ENCODE results near the gene PTPN4.
"Not testable (repeated sequence)": the region's sequence is repeated elsewhere in the genome, so short reads cannot be mapped to it uniquely, and the experiment has no call there.

The PTPN4 gene

DNA sequence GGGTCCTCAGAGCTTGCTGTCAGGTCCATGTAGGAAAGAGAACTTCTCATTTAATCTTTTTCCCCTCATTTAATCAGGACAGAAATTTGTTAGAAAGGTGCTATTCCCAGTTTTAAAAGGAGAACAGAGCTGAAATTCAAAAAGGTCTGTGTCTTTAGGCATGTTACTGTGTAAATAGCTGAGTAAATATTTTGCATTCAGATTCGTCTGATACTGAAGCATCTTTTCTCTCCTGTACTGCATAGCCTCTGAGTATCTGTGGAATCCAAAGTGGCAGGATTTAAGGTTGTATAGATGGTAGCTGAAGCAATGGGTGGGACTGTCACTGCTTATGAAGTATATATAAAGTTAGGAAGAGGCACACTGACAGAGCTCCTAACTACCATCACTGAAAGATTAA is 9.0 kb downstream of the PTPN4 start:
- DNase-seq = no peak

DNA sequence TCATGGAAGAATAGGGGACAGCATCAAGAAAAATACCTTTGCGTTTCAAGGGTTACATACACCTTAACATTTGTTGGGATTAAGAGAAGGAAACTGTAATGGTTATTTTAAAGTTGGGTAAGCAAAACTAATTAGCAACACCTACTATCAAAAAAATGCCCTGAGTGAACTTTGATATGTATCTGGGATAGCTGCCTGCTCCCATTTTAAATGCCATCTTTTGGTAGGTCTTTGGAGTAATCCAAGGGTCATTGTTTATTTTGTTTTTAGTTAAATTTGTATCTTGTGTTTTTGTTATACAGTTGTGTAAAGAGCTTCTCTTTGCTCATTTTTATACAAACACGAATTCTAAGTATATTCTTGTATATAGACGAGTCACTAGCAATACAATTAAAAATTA is 9.9 kb downstream of the PTPN4 start:
- DNase-seq = no peak

DNA sequence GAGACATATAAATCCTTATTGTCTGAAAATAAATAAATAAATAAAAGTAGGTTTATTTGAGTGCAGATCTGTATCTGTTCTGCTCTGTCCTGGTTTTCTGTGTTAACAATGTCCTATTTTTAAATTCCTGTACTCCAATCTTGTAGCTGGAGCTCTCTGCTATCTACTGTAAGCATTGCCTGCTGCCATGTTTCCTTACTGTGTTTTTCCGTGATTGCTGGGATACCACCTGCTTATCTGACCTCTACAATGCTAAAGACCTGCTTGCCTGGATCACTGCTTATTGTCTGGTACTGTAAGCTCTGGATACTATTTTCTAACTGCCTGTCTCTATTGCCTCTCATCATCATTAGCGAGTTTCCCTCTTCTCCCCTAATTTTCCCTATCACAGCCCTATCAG is 11.6 kb downstream of the PTPN4 start:
- no peak for DNase-seq

GRCh38 chr2:119772128-119772527 is 12.4 kb downstream of the PTPN4 start:
- no peak for DNase-seq

DNA sequence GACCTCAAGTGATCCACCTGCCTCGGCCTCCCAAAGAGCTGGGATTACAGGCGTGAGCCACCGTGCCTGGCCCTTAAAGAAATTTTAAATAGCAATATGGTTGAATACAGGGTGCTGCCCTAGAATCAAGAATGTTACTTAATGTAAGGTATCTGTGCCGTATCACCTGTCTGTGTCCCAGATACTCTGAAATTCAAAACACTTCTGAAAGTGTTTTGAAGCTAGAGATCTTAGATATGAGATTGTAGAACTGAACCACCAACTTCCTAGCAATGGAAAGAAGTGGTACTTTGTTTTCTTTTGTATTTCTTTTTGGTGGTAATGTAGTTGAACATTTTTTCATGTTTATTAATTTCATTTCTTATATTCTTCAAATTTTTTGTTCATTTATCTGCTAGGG is 13.0 kb downstream of the PTPN4 start:
- no peak for DNase-seq

GRCh38 chr2:119774026-119774425 is 14.3 kb downstream of the PTPN4 start:
- DNase-seq = no peak

GRCh38 chr2:119775102-119775501 is 15.4 kb downstream of the PTPN4 start:
- no peak for DNase-seq

DNA sequence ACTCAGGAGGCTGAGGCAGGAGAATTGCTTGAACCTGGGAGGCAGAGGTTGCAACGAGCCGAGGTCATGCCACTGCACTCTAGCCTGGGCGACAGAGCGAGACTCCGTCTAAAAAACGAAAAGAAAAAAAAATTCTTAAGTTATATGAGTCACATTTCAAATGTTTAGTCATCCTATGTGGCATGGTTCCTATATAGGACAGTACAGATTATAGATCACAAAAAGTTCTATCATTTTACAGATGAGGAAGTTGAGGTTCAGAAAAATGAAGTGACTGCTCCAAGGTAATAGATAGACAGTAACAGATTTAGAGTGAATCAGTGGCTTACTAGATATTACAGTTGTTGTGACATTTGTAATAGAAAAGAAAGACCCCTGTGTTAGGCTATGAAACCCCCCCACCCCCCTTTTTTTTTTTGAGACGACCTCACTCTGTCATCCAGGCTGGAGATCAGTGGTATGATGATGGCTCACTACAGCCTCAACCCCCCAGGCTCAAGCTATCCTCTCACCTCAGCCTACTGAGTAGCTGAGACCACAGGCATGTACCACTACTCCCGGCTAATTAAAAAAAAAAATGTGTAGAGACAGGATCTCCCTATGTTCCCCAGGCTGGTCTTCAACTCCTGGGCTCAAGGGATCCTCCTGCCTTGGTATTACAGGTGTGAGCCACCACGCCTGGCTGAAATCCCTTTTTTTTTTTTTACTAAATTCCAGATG is 22.7 kb downstream of the PTPN4 start:
- DNase-seq = no peak

- no peak for DNase-seq
Observed at GRCh38 chr2:119784876-119785275, 25.2 kb downstream of the PTPN4 start.

GRCh38 chr2:119786295-119786694 is 26.6 kb downstream of the PTPN4 start:
- no peak for DNase-seq

- no peak for DNase-seq
Observed at GRCh38 chr2:119788752-119789151, 29.0 kb downstream of the PTPN4 start.

GRCh38 chr2:119790466-119790865 is 30.7 kb downstream of the PTPN4 start:
- no peak for DNase-seq

DNA sequence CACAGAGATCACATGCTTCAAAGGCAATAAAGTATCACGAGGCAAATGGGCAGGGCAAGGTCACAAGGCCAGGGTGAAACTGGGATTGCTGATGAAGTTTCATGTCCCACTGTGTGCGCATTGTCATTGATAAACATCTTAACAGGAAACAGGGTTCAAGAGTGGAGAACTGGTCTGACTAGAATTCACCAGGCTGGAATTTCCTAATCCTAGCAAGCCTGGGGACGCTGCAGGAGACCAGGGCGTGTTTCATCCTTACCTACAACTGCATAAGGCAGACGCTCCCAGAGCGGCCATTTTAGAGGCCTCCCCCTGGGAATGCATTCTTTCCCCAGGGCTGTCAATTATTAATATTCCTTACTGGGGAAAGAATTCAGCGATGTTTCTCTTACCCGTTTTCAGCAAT is 33.2 kb downstream of the PTPN4 start:
- DNase-seq = no peak

DNA sequence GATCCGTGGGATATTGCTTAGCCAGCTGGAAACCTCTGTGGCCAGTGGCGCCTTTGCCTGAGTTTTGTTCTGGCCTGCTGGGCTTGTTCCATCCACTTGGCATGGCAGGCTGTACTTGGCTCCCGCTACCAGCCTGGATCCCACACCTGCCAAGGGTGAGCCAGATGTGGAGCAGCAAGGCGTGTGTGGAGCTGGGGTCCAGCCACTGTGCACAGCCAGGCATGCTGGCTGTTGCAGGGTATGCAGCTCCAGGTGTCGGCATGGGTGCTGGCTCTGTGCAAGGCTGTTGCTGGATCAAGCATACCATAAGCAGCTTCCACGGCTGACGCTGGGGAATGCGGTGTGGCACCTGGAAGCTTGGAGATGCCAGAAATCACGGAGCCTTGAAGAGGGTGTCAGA is 34.5 kb downstream of the PTPN4 start:
- no peak for DNase-seq

DNA sequence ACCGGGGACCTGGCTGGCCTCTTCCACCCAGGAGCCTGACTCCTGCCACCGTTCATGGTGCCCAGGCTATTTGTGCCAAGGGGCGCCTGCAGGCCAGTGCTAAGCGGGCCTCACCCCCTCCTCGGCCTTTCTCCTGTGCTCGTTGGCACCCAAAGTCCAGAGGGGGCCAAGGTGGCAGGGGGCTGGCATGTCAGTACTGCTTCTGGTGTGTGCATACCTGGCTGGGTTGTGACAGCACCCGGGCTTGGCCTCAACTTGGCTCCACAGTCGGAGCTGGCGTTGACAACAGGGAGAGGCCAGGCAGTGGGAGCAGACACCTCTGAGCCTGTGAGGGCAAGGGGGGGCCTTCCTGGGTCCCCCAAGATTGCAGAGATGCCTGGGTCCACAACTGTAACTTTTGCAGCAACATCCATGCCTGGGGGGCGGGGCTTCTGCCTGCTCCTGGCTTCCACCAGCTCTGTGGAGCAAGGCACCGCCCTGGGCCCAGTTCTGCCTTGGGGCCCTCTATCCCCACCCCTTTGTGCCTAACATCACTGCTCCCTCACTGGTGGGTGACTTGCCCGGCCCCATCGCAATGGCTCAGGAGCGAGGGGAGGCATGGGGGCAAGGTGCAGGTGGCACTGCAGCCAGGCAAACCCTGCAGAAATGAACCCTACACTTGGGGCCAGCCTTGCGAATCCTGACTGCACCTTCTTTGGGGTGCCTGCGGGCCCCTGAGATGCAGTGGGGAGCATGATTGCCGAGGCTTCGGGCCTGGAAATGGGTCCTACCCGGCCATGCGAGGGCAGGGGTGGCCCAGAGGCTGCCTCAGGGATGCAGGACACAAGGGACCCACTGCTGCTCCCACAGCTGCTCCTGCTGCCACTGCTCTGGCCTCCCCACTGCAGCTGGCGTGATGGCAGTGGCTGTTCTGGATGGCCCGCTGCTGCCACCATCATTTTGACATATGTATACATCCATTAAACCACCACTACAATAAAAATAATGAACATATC is 35.9 kb downstream of the PTPN4 start:
- no peak for DNase-seq

GRCh38 chr2:119800376-119800902 is 40.7 kb downstream of the PTPN4 start:
- no peak for DNase-seq

GRCh38 chr2:119801040-119801439 is 41.3 kb downstream of the PTPN4 start:
- no peak for DNase-seq

DNA sequence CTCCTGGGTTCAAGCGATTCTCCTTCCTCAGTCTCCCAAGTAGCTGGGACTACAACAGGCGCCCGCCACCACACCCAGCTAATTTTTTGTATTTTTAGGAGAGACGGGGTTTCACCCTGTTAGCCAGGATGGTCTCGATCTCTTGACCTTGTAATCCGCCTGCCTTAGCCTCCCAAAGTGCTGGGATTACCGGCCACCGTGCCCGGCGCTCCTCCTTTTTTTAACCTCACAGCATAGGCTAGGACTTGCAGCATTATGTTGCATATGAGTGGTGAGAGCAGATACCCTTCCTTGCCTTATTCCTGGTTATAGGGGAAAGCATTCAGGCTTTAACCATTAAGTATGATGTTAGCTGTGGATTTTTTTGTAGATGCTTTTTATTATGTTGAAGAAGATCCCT is 42.3 kb downstream of the PTPN4 start:
- DNase-seq = not testable (repeated sequence)

- no peak for DNase-seq
Observed at GRCh38 chr2:119803101-119803500, 43.4 kb downstream of the PTPN4 start.

GRCh38 chr2:119804409-119804808 is 44.7 kb downstream of the PTPN4 start:
- DNase-seq = not testable (repeated sequence)

DNA sequence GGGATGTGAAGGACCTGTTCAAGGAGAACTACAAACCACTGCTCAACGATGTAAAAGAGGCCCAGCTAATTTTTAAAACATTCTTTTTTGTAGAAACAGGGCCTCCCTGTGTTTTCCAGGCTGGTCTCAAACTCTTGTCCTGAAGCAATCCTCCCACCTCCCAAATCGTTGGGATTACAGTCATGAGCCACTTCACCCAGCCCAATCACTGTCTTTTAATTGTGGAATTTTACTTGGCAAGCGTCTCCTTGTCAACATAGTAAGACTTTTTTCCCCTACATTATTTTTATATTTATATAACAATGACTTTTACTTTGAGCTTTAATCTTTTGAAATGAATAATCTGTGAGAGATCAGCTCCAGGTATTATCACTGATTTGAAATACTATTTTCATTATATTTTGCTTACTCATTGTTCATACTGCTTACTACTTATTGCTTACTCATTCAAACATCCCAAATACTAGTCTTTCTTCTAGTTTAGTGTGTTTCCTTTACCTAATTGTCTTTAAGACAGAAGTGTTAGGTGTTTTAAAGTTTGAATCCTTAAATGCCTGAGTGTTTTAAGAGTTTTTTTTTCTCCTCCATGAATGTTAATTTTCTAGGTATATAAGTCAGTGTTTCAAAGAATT is 48.9 kb downstream of the PTPN4 start:
- no peak for DNase-seq

- no peak for DNase-seq
Observed at GRCh38 chr2:119809339-119810048, 49.8 kb downstream of the PTPN4 start.

Measured in cortex of kidney (tissue), 1 donor.